H1 (cell line): ENCODE results near the gene RNF214. TPM values are rescaled to one million over a fixed set of nuclear protein-coding genes. Genes with fewer than 3 reads are reported as not detected.

Experiments used
- CTCF ChIA-PET: fragments of 300-600 bp; sonication (Branson Sonifier 250); formaldehyde crosslinking; loops from one replicate; lab custom pipeline; 2021; ENCODE audit not compliant: partially characterized antibody; lab: Charles Lee
- POLR2A ChIA-PET: fragments of 300-600 bp; sonication (Branson Sonifier 250); formaldehyde crosslinking; loops from one replicate; lab custom pipeline; 2021; ENCODE audit warnings: inconsistent platforms; ENCODE audit not compliant: partially characterized antibody; lab: Charles Lee
- DNase-seq, 2 experiments: peaks; one replicate each; pipeline versions ENCODE4 v3.0.0 to v3.0.0-alpha.2; 2010 to 2022; ENCODE audit warnings: low spot score in 2 of 2, low read depth in 1 of 2, mixed read lengths in 1 of 2
- FAIRE-seq: peaks from 2 replicates; lab custom pipeline; 2011; peaks lifted over from hg19 to GRCh38; lab: Jason Lieb, UNC
- H2AFZ ChIP-seq: 2 replicates; pipeline ENCODE4 v1.8.1; 2012; ENCODE audit warnings: low read length, inconsistent platforms
- H2AK5ac ChIP-seq: 2 replicates; pipeline ENCODE4 v1.6.1; 2013; ENCODE audit warnings: low read depth, low read length
- H2BK120ac ChIP-seq: replicated peaks from 2 replicates; pipeline ENCODE3; 2013; ENCODE audit warnings: low read depth, low read length, inconsistent platforms
- H2BK12ac ChIP-seq: 2 replicates; pipeline ENCODE4 v1.6.1; 2013; ENCODE audit warnings: low read depth, low read length
- H2BK15ac ChIP-seq: 2 replicates; pipeline ENCODE4 v1.6.1; 2013; ENCODE audit warnings: low read length
- H2BK20ac ChIP-seq: 2 replicates; pipeline ENCODE4 v1.6.1; 2013; ENCODE audit warnings: low read length
- H2BK5ac ChIP-seq: 2 replicates; pipeline ENCODE4 v1.6.1; 2013; ENCODE audit warnings: low read depth, low read length
- H3K14ac ChIP-seq: 2 replicates; pipeline ENCODE4 v1.6.1; 2013; ENCODE audit warnings: inconsistent platforms; ENCODE audit not compliant: insufficient read length
- H3K18ac ChIP-seq: 2 replicates; pipeline ENCODE4 v1.6.1; 2013; ENCODE audit warnings: low read length; ENCODE audit errors: extremely low read depth
- H3K23ac ChIP-seq: 2 replicates; pipeline ENCODE4 v1.6.1; 2013; ENCODE audit warnings: inconsistent platforms; ENCODE audit not compliant: insufficient read length
- H3K23me2 ChIP-seq: 2 replicates; pipeline ENCODE4 v1.6.1; 2013; ENCODE audit warnings: low read depth, low read length
- H3K27ac ChIP-seq: 2 replicates; pipeline ENCODE4 v1.6.1; 2011; ENCODE audit warnings: low read depth, low read length, inconsistent platforms
- H3K27me3 ChIP-seq, 4 experiments: replicated peaks in 1 of 4; 1 replicate in 1 of 4; 2 replicates in 3 of 4; pipeline versions ENCODE4 v1.6.1 to v1.8.1; 2011 to 2013; ENCODE audit warnings: low read length in 3 of 4, mild to moderate bottlenecking in 3 of 4, inconsistent platforms in 2 of 4, mixed read lengths in 2 of 4, moderate library complexity in 1 of 4; ENCODE audit not compliant: control insufficient read depth in 3 of 4, insufficient read depth in 3 of 4; ENCODE audit errors: extremely low read depth in 1 of 4
- H3K36me3 ChIP-seq, 4 experiments: 2 replicates each; pipeline versions ENCODE4 v1.6.1 to v1.8.1; 2011 to 2013; ENCODE audit warnings: mild to moderate bottlenecking in 4 of 4, low read length in 3 of 4, moderate library complexity in 2 of 4, control low read depth in 1 of 4, inconsistent platforms in 1 of 4; ENCODE audit not compliant: insufficient read depth in 4 of 4, control insufficient read depth in 2 of 4
- H3K4ac ChIP-seq: replicated peaks from 2 replicates; pipeline ENCODE3; 2013; ENCODE audit warnings: low read length, low read depth, mixed read lengths, inconsistent platforms; ENCODE audit not compliant: insufficient read length
- H3K4me1 ChIP-seq, 4 experiments: replicated peaks in 1 of 4; 1 replicate in 1 of 4; 2 replicates in 3 of 4; pipeline versions ENCODE4 v1.6.1 to v1.8.1; 2011 to 2013; ENCODE audit warnings: low read length in 3 of 4, inconsistent platforms in 2 of 4, mixed read lengths in 1 of 4; ENCODE audit not compliant: insufficient read depth in 4 of 4, control insufficient read depth in 3 of 4
- H3K4me2 ChIP-seq, 2 experiments: 2 replicates each; pipeline versions ENCODE4 v1.6.1 to v1.8.1; 2011 to 2013; ENCODE audit warnings: low read depth in 2 of 2, low read length in 2 of 2, control low read depth in 1 of 2, inconsistent platforms in 1 of 2, mild to moderate bottlenecking in 1 of 2; ENCODE audit not compliant: insufficient read depth in 1 of 2
- H3K4me3 ChIP-seq, 4 experiments: fragments of 200-600, 300-600 bp in 1 of 4; sonication (generic), shearing (Covaris generic), sonication (Bioruptor Twin) in 1 of 4; 2 replicates each; pipeline versions ENCODE4 v1.5.1 to v1.8.1; 2011 to 2016; ENCODE audit warnings: low read length in 4 of 4, low read depth in 3 of 4, control low read depth in 2 of 4, inconsistent platforms in 2 of 4, mild to moderate bottlenecking in 2 of 4, mixed read lengths in 1 of 4, moderate library complexity in 1 of 4; ENCODE audit not compliant: insufficient read depth in 2 of 4; ENCODE audit errors: extremely low read depth in 1 of 4
- H3K56ac ChIP-seq: replicated peaks from 2 replicates; pipeline ENCODE3; 2013; ENCODE audit warnings: low read depth, mild to moderate bottlenecking, mixed read lengths, low read length, inconsistent platforms; ENCODE audit not compliant: insufficient read length
- H3K79me1 ChIP-seq: 2 replicates; pipeline ENCODE4 v1.6.1; 2013; ENCODE audit warnings: low read depth, low read length, control low read depth
- H3K79me2 ChIP-seq, 2 experiments: 2 replicates each; pipeline versions ENCODE4 v1.6.1 to v1.8.1; 2012 to 2013; ENCODE audit warnings: low read length in 2 of 2, mild to moderate bottlenecking in 2 of 2, inconsistent platforms in 1 of 2; ENCODE audit not compliant: insufficient read depth in 2 of 2, control insufficient read depth in 1 of 2
- H3K9ac ChIP-seq, 4 experiments: replicated peaks in 1 of 4; 1 replicate in 1 of 4; 2 replicates in 3 of 4; pipeline versions ENCODE4 v1.6.1 to v1.8.1; 2011 to 2013; ENCODE audit warnings: low read depth in 3 of 4, low read length in 3 of 4, control low read depth in 2 of 4, mild to moderate bottlenecking in 2 of 4, moderate library complexity in 2 of 4, inconsistent platforms in 1 of 4; ENCODE audit errors: extremely low read depth in 1 of 4
- H3K9me3 ChIP-seq, 2 experiments: 2 replicates each; pipeline versions ENCODE4 v1.6.1 to v1.8.1; 2012 to 2013; ENCODE audit warnings: mild to moderate bottlenecking in 2 of 2, moderate library complexity in 2 of 2, control low read depth in 1 of 2, inconsistent platforms in 1 of 2, low read depth in 1 of 2, low read length in 1 of 2, mixed read lengths in 1 of 2; ENCODE audit not compliant: insufficient read depth in 2 of 2
- H4K20me1 ChIP-seq, 2 experiments: replicated peaks in 1 of 2; 2 replicates each; pipeline versions ENCODE3 to v1.8.1; 2011 to 2013; ENCODE audit warnings: inconsistent platforms in 2 of 2, low read length in 2 of 2, mild to moderate bottlenecking in 1 of 2; ENCODE audit not compliant: insufficient read depth in 2 of 2, control insufficient read depth in 1 of 2
- H4K5ac ChIP-seq: 2 replicates; pipeline ENCODE4 v1.6.1; 2013; ENCODE audit warnings: low read length, low read depth, mixed read lengths, inconsistent platforms; ENCODE audit not compliant: insufficient read length
- H4K8ac ChIP-seq: 2 replicates; pipeline ENCODE4 v1.8.0; 2013; ENCODE audit warnings: mild to moderate bottlenecking, moderate library complexity, low read length, inconsistent platforms; ENCODE audit not compliant: insufficient read depth; ENCODE audit errors: extremely low read depth
- H4K91ac ChIP-seq: replicated peaks from 2 replicates; pipeline ENCODE3; 2013; ENCODE audit warnings: low read length, mixed read lengths, inconsistent platforms; ENCODE audit not compliant: insufficient read length
- CEBPB ChIP-seq: IDR thresholded peaks from 2 replicates; pipeline ENCODE4 v1.6.1; 2012; ENCODE audit warnings: low read depth, low read length
- CTBP2 ChIP-seq: IDR thresholded peaks from 2 replicates; pipeline ENCODE4 v1.7.0; 2011; ENCODE audit warnings: borderline replicate concordance, mild to moderate bottlenecking, moderate library complexity, mixed read lengths, low read length; ENCODE audit not compliant: insufficient read depth, insufficient read length
- EGR1 ChIP-seq: IDR thresholded peaks from 2 replicates; pipeline ENCODE4 v1.6.1; 2011; ENCODE audit warnings: low read depth, low read length, borderline replicate concordance
- GABPA ChIP-seq: IDR thresholded peaks from 2 replicates; pipeline ENCODE4 v1.6.1; 2011; ENCODE audit warnings: mild to moderate bottlenecking, low read length, moderate library complexity, borderline replicate concordance; ENCODE audit not compliant: insufficient read depth
- JUND ChIP-seq: IDR thresholded peaks from 2 replicates; pipeline ENCODE4 v1.6.1; 2011; ENCODE audit warnings: mild to moderate bottlenecking, improper control_type of control experiment, low read length
- KDM1A ChIP-seq: fragments of 200-600, 300-600 bp; sonication (generic); IDR thresholded peaks from 2 replicates; pipeline ENCODE4 v1.7.1; 2016; ENCODE audit warnings: mild to moderate bottlenecking, low read length, borderline replicate concordance
- KDM5A ChIP-seq: fragments of 200-600 bp; IDR thresholded peaks from 2 replicates; pipeline ENCODE4 v1.7.1; 2012; ENCODE audit warnings: mild to moderate bottlenecking, low read length, inconsistent platforms, mixed read lengths
- NRF1 ChIP-seq: IDR thresholded peaks from 2 replicates; pipeline ENCODE4 v1.6.1; 2011; ENCODE audit warnings: mild to moderate bottlenecking, low read depth, low read length, improper control_type of control experiment
- SIRT6 ChIP-seq: IDR thresholded peaks from one replicate; pipeline ENCODE4 v1.7.1; 2012; ENCODE audit warnings: low read length, inconsistent platforms
- SP2 ChIP-seq: IDR thresholded peaks from 2 replicates; pipeline ENCODE4 v1.6.1; 2012; ENCODE audit warnings: mild to moderate bottlenecking, low read length, inconsistent platforms
- TCF12 ChIP-seq: IDR thresholded peaks from 2 replicates; pipeline ENCODE4 v1.6.1; 2011; ENCODE audit warnings: low read depth, mild to moderate bottlenecking, low read length
- WGBS, 2 experiments: shearing (Covaris generic) in 1 of 2; methylation state at CpG; one replicate each; pipeline versions ENCODE4 v1.1.6 to v1.1.7; 2013 to 2015; ENCODE audit warnings: low lambda C conversion rate in 2 of 2, mixed read lengths in 2 of 2, inconsistent platforms in 1 of 2, low coverage in 1 of 2, missing lambda C conversion rate in 1 of 2; ENCODE audit not compliant: insufficient replicate concordance in 2 of 2, insufficient coverage in 1 of 2, insufficient read length in 1 of 2; ENCODE audit errors: extremely low coverage in 1 of 2, missing lambda C conversion rate in 1 of 2; 5-methylcytosine and 5-hydroxymethylcytosine counted together
- polyA plus RNA-seq, 7 experiments: library from polyadenylated mRNA; depleted of rRNA in 3 of 7; stranded (reverse) in 5 of 7; unstranded in 2 of 7; fragments of >200 nt in 5 of 7; fragments of 200-250 nt in 2 of 7; gene quantifications; 1 replicate in 5 of 7; 2 replicates in 1 of 7; 4 replicates in 1 of 7; pipeline versions ENCODE4 v1.2.1 to v1.2.3, GENCODE V29; 2011 to 2013; ENCODE audit warnings: missing spikeins in 2 of 7, mixed read lengths in 2 of 7
- total RNA-seq: library from RNA; stranded (reverse); fragmentation: NEBNext Ultra II Directional; extraction: Animal tissue kit (Norgen Biotek cat#: 25700); gene quantifications from 2 replicates; pipeline ENCODE4 v1.2.1, GENCODE V29; 2021
- TF ChIP-seq, protein P1 (sequence below), 3 experiments: IDR thresholded peaks; 1 replicate in 2 of 3; 2 replicates in 1 of 3; pipeline versions ENCODE4 v1.5.1 to v1.6.1; 2011; ENCODE audit warnings: low read length in 3 of 3, mild to moderate bottlenecking in 3 of 3, inconsistent platforms in 2 of 3, low read depth in 1 of 3, moderate library complexity in 1 of 3; ENCODE audit not compliant: insufficient read depth in 1 of 3; ENCODE audit errors: control extremely low read depth in 1 of 3

RNF214 gene
- total and polyA plus RNA-seq, 2 of the 8 experiments (the other 6 are each of a cell fraction or from before 2014, with no cell fraction given): 34.9 to 35.6 TPM

DNA sequence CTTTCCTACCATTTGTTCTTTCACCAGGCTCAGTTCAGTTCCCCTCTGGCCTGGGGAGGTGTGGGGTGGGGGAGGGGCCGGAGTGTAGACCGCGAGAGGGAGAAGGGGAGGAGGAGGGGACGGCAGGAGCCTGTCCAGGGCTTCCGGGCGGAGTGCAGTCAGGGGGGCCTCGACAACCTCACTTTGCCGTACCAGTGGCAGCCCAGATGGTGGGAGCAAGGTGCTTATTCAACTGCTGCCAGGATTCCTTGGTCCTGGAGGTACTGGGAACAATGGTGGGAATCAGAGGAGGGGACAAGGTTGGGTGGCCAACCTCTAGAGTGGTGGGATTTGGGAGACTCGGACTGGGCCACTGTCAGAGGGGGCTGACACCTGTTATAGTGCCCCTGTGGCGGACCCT, 82.4 kb downstream of the RNF214 start:
- H2BK120ac ChIP-seq: no peak overlapping the region
- peak overlapping the region in 3 of 4 experiments; percentile 46 to 78 (median 68); a peak in 5 of 8 replicates for H3K4me3 ChIP-seq
- FAIRE-seq (no peak), DNase-seq (no peak)
- no peak overlapping the region for H2BK12ac ChIP-seq
- H2BK15ac ChIP-seq: no peak overlapping the region
- H2AK5ac ChIP-seq: no peak overlapping the region
- WGBS, 2 experiments: 93% methylated on average over 3 of the region's 10 CpGs; no CpG with 5 or more reads in 1 of the 2 experiments
- peak overlapping the region; percentile 57 to 70 for H3K4me2 ChIP-seq
- H3K27me3 ChIP-seq: peaks cover 0 to 7% (median 2%) of the 10 kb centered on the region in 4 experiments; a peak in 5 of 7 replicates
- H3K23me2 ChIP-seq: peaks cover 10% of the 10 kb centered on the region; the same call in 1 of the 2 replicates
- no peak overlapping the region for H3K23ac ChIP-seq
- H2BK5ac ChIP-seq: no peak overlapping the region
- H3K36me3 ChIP-seq: no peaks in the 10 kb centered on the region
- CTCF ChIA-PET: interaction anchor here (1.0 to 1.9 kb wide), 3 partner anchors 9 to 299 kb away, joined by 3 to 7 read pairs (median 6); no protein-coding TSS in a partner anchor
- H3K4ac ChIP-seq: no peak overlapping the region
- no peak overlapping the region for H2BK20ac ChIP-seq
- no peak overlapping the region for H4K5ac ChIP-seq
- H4K20me1 ChIP-seq: peaks cover 0 to 1% of the 10 kb centered on the region in 2 experiments
- H3K4me1 ChIP-seq: peaks cover 5 to 10% (median 8%) of the 10 kb centered on the region in 4 experiments
- H3K56ac ChIP-seq: no peak overlapping the region
- no peak overlapping the region for H4K91ac ChIP-seq
- H3K18ac ChIP-seq: no peak overlapping the region
- POLR2A ChIA-PET: interaction anchor here (1.3 to 2.0 kb wide), 5 partner anchors 8 to 17 kb away, joined by 3 to 6 read pairs (median 5); partner anchors contain the start of gene CEP164
- no peaks in the 10 kb centered on the region for H3K79me2 ChIP-seq
- H3K9ac ChIP-seq: no peak overlapping the region; a peak in 1 of 7 replicates
- no peak overlapping the region for H3K27ac ChIP-seq
- H3K79me1 ChIP-seq: no peaks in the 10 kb centered on the region
- no peak overlapping the region for H3K14ac ChIP-seq
- no peak overlapping the region for H2AFZ ChIP-seq
- no peaks in the 10 kb centered on the region for H3K9me3 ChIP-seq
- peak overlapping the region; percentile 53; the same call in 1 of the 2 replicates for H4K8ac ChIP-seq
- TF ChIP-seq SIRT6: no peak
- no peak for TF ChIP-seq SP2
- TF ChIP-seq KDM5A: no peak
- TF ChIP-seq EGR1: no peak
- TF ChIP-seq NRF1: no peak
- no peak for TF ChIP-seq CEBPB
- TF ChIP-seq, protein P1, sequence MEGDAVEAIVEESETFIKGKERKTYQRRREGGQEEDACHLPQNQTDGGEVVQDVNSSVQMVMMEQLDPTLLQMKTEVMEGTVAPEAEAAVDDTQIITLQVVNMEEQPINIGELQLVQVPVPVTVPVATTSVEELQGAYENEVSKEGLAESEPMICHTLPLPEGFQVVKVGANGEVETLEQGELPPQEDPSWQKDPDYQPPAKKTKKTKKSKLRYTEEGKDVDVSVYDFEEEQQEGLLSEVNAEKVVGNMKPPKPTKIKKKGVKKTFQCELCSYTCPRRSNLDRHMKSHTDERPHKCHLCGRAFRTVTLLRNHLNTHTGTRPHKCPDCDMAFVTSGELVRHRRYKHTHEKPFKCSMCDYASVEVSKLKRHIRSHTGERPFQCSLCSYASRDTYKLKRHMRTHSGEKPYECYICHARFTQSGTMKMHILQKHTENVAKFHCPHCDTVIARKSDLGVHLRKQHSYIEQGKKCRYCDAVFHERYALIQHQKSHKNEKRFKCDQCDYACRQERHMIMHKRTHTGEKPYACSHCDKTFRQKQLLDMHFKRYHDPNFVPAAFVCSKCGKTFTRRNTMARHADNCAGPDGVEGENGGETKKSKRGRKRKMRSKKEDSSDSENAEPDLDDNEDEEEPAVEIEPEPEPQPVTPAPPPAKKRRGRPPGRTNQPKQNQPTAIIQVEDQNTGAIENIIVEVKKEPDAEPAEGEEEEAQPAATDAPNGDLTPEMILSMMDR (IDR thresholded peaks at IDR 0.05; ENCODE audit: control extremely low read depth in 1 of 3, insufficient read depth in 1 of 3, low read depth in 1 of 3, low read length in 3 of 3): no peak
- no peak for TF ChIP-seq TCF12
- no peak for TF ChIP-seq KDM1A
- TF ChIP-seq JUND: no peak
- no peak for TF ChIP-seq GABPA
- no peak for TF ChIP-seq CTBP2
